ENCODE results near the gene SRPK3. TPM values are rescaled to one million over a fixed set of nuclear protein-coding genes. Genes with fewer than 3 reads are reported as not detected.

The SRPK3 gene
- total and polyA plus RNA-seq, 2 donors (not counting 3 experiments of a cell fraction or from before 2014, with no cell fraction given) = 0.25 to 0.40 TPM

GRCh38 chrX:153762626-153763173 lies 18.1 kb upstream of the SRPK3 start:
- H3K4me2 ChIP-seq (ENCODE audit: insufficient read depth, low read length) = no peak overlapping the region
- no TSS peak for BruUV-seq (replicated peaks)
- POLR2A ChIA-PET = no interaction called here
- no peak overlapping the region for H3K27ac ChIP-seq (ENCODE audit: insufficient read depth, low read depth, low read length)
- no peak overlapping the region for H3K9ac ChIP-seq (replicated peaks; ENCODE audit: extremely low read depth, insufficient read depth, low read length)
- H3K36me3 ChIP-seq (ENCODE audit: control insufficient read depth in 2 of 2, extremely low read depth in 1 of 2, insufficient read depth in 2 of 2, low read length in 2 of 2) = no peaks in the 10 kb centered on the region
- H3K9me3 ChIP-seq (replicated peaks; ENCODE audit: control insufficient read depth, insufficient read depth, low read length) = no peaks in the 10 kb centered on the region
- no peaks in the 10 kb centered on the region for H3K9me1 ChIP-seq (replicated peaks; ENCODE audit: control insufficient read depth, extremely low read depth, insufficient read depth, low read length)
- TF ChIP-seq MAX (IDR thresholded peaks at IDR 0.05; ENCODE audit: insufficient read depth, insufficient read length) = no peak
- TF ChIP-seq JUN (IDR thresholded peaks at IDR 0.05; ENCODE audit: borderline replicate concordance, insufficient read depth, insufficient read length, low read depth) = no peak
- TF ChIP-seq POLR2AphosphoS5 (IDR thresholded peaks at IDR 0.05; ENCODE audit: insufficient read depth, low read depth, low read length) = no peak
- FAIRE-seq (no peak), DNase-seq (ENCODE audit: low read depth, low spot score) (no peak)
- dilution Hi-C loops (cut with MboI; ENCODE audit: extremely low pct_ligation_motif_present, low sequenced_read_pairs) (no loop called here), intact Hi-C loops (cut with micrococcal nuclease) (loop anchor here (10.0 kb wide), 1 partner anchor 282 kb away; no protein-coding TSS in a partner anchor)
- peaks cover 20% of the 10 kb centered on the region for H3K4me1 ChIP-seq (ENCODE audit: control insufficient read depth, extremely low read depth, insufficient read depth, low read length)
- no peak overlapping the region for H3K4me3 ChIP-seq (replicated peaks in 1 of 3; ENCODE audit: insufficient read depth in 1 of 3, low read depth in 1 of 3, low read length in 3 of 3)
- no peaks in the 10 kb centered on the region for H3K27me3 ChIP-seq (ENCODE audit: control insufficient read depth in 2 of 2, insufficient read depth in 2 of 2, low read length in 2 of 2)
- CTCF ChIA-PET = interaction anchor here (1.3 to 4.6 kb wide), 3 partner anchors 8 to 186 kb away, joined by 4 to 68 read pairs (median 20); no protein-coding TSS in a partner anchor
- H3K79me2 ChIP-seq (ENCODE audit: control insufficient read depth, insufficient read depth, low read length) = no peaks in the 10 kb centered on the region
- no peak overlapping the region for H2AFZ ChIP-seq (ENCODE audit: low read depth, low read length)
- H4K20me1 ChIP-seq (replicated peaks; ENCODE audit: control insufficient read depth, extremely low read depth, insufficient read depth, low read length) = no peaks in the 10 kb centered on the region

- dilution Hi-C loops (cut with MboI; ENCODE audit: extremely low pct_ligation_motif_present, low sequenced_read_pairs) = no loop called here
- Histone ChIP-seq H2AFZ (ENCODE audit: low read depth, low read length) (no peak overlapping the region), H3K9me1 (replicated peaks; ENCODE audit: control insufficient read depth, extremely low read depth, insufficient read depth, low read length) (no peaks in the 10 kb centered on the region), H3K27me3 (ENCODE audit: control insufficient read depth in 2 of 2, insufficient read depth in 2 of 2, low read length in 2 of 2) (no peaks in the 10 kb centered on the region), H3K27ac (ENCODE audit: insufficient read depth, low read depth, low read length) (no peak overlapping the region), H3K79me2 (ENCODE audit: control insufficient read depth, insufficient read depth, low read length) (no peaks in the 10 kb centered on the region), H3K4me1 (ENCODE audit: control insufficient read depth, extremely low read depth, insufficient read depth, low read length) (peaks cover 20% of the 10 kb centered on the region), H3K9me3 (replicated peaks; ENCODE audit: control insufficient read depth, insufficient read depth, low read length) (no peaks in the 10 kb centered on the region), H3K4me3 (replicated peaks in 1 of 3; ENCODE audit: insufficient read depth in 1 of 3, low read depth in 1 of 3, low read length in 3 of 3) (no peak overlapping the region), H3K36me3 (ENCODE audit: control insufficient read depth in 2 of 2, extremely low read depth in 1 of 2, insufficient read depth in 2 of 2, low read length in 2 of 2) (no peaks in the 10 kb centered on the region), H3K4me2 (ENCODE audit: insufficient read depth, low read length) (no peak overlapping the region), H4K20me1 (replicated peaks; ENCODE audit: control insufficient read depth, extremely low read depth, insufficient read depth, low read length) (no peaks in the 10 kb centered on the region), H3K9ac (replicated peaks; ENCODE audit: extremely low read depth, insufficient read depth, low read length) (no peak overlapping the region)
- BruUV-seq (replicated peaks) = no TSS peak
- ChIA-PET CTCF (interaction anchor here (1.1 to 4.6 kb wide), 4 partner anchors 8 to 186 kb away, joined by 3 to 68 read pairs (median 12); no protein-coding TSS in a partner anchor), POLR2A (no interaction called here)
- no peak for DNase-seq (ENCODE audit: low read depth, low spot score)
- no peak for FAIRE-seq
- intact Hi-C loops (cut with micrococcal nuclease) = loop anchor here (10.0 kb wide), 1 partner anchor 281 kb away; no protein-coding TSS in a partner anchor
- no peak for TF ChIP-seq GATA2 (IDR thresholded peaks at IDR 0.05; ENCODE audit: insufficient read depth, insufficient read length, low read depth, low read length)
- no peak for TF ChIP-seq POLR2A (IDR thresholded peaks at IDR 0.05; ENCODE audit: low read depth, low read length)
- no peak for TF ChIP-seq MYC (IDR thresholded peaks at IDR 0.05; ENCODE audit: low read depth, low read length)
- TF ChIP-seq MAX (IDR thresholded peaks at IDR 0.05; ENCODE audit: insufficient read depth, insufficient read length) = no peak
- TF ChIP-seq EZH2 (IDR thresholded peaks at IDR 0.05; ENCODE audit: borderline replicate concordance, low read depth, low read length, severe bottlenecking) = no peak
- TF ChIP-seq, protein P1, sequence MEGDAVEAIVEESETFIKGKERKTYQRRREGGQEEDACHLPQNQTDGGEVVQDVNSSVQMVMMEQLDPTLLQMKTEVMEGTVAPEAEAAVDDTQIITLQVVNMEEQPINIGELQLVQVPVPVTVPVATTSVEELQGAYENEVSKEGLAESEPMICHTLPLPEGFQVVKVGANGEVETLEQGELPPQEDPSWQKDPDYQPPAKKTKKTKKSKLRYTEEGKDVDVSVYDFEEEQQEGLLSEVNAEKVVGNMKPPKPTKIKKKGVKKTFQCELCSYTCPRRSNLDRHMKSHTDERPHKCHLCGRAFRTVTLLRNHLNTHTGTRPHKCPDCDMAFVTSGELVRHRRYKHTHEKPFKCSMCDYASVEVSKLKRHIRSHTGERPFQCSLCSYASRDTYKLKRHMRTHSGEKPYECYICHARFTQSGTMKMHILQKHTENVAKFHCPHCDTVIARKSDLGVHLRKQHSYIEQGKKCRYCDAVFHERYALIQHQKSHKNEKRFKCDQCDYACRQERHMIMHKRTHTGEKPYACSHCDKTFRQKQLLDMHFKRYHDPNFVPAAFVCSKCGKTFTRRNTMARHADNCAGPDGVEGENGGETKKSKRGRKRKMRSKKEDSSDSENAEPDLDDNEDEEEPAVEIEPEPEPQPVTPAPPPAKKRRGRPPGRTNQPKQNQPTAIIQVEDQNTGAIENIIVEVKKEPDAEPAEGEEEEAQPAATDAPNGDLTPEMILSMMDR (IDR thresholded peaks at IDR 0.05; ENCODE audit: extremely low read depth in 1 of 2, insufficient read depth in 1 of 2, low read depth in 1 of 2, low read length in 2 of 2) = no peak
- no peak for TF ChIP-seq FOS (IDR thresholded peaks at IDR 0.05; ENCODE audit: borderline replicate concordance, insufficient read depth, low read length)
- no peak for TF ChIP-seq JUN (IDR thresholded peaks at IDR 0.05; ENCODE audit: borderline replicate concordance, insufficient read depth, insufficient read length, low read depth)
- TF ChIP-seq POLR2AphosphoS5 (IDR thresholded peaks at IDR 0.05; ENCODE audit: insufficient read depth, low read depth, low read length) = no peak
Measured at GRCh38 chrX:153763298-153763932, 17.4 kb upstream of the SRPK3 start.

Data from endothelial cell of umbilical vein (primary cell).